Ovary (tissue), 9 donors: ENCODE data around the gene CELF4. TPM values are rescaled to one million over a fixed set of nuclear protein-coding genes. Genes with fewer than 3 reads are reported as not detected.

Source experiments
- DNase-seq, 5 donors: peaks; one replicate each; pipeline ENCODE4 v3.0.0-alpha.2; 2019 to 2020
- H3K27ac ChIP-seq, 2 donors: fragments of 200-600 bp; one replicate each; pipeline versions ENCODE4 v1.5.1 to v1.8.0; 2019 to 2022
- H3K27me3 ChIP-seq: fragments of 200-600 bp; one replicate; pipeline ENCODE4 v1.8.0; 2022
- H3K36me3 ChIP-seq: fragments of 200-600 bp; sonication (generic); one replicate; pipeline ENCODE4 v1.5.1; 2019
- H3K4me1 ChIP-seq: one replicate; pipeline ENCODE4 v1.8.1; 2013; ENCODE audit warnings: mild to moderate bottlenecking, moderate library complexity; ENCODE audit not compliant: insufficient read depth
- H3K4me3 ChIP-seq: fragments of 200-600 bp; sonication (generic); one replicate; pipeline ENCODE4 v1.5.1; 2017
- H3K9me3 ChIP-seq, 2 donors: fragments of 200-600 bp in 1 of 2; sonication (generic) in 1 of 2; one replicate each; pipeline versions ENCODE4 v1.5.1 to v1.8.1; 2013 to 2019; ENCODE audit warnings: mild to moderate bottlenecking in 1 of 2, moderate library complexity in 1 of 2
- CTCF ChIP-seq, 3 donors: fragments of 450-650 bp in 2 of 3; fragments of 200-600 bp in 1 of 3; IDR thresholded peaks; one replicate each; pipeline versions ENCODE4 v1.5.1 to v1.8.0; 2016 to 2022; ENCODE audit warnings: antibody characterized with exemption in 3 of 3, mild to moderate bottlenecking in 1 of 3
- EP300 ChIP-seq: sonication (generic); formaldehyde crosslinking; IDR thresholded peaks from one replicate; pipeline ENCODE4 v1.6.1; 2017; ENCODE audit warnings: antibody characterized with exemption
- POLR2A ChIP-seq: fragments of 450-650 bp; IDR thresholded peaks from one replicate; pipeline ENCODE4 v1.6.1; 2017; ENCODE audit warnings: antibody characterized with exemption, mild to moderate bottlenecking, moderate library complexity
- WGBS, 3 donors: extraction: QIAGEN DNeasy Blood & Tissue Kit in 1 of 3; methylation state at CpG; one replicate each; pipeline versions ENCODE4 v1.1.5 to v1.1.7; 2013 to 2017; 5-methylcytosine and 5-hydroxymethylcytosine counted together
- intact Hi-C, 4 donors: fragments of 100-400 bp; cut with DNase I; formaldehyde crosslinking; loops; one replicate each; pipeline versions ENCODE4 v1.11.0 to v1.15.1; 2022 to 2023
- polyA plus RNA-seq, 2 donors: library from polyadenylated mRNA; stranded (reverse); fragments of 200-250 nt in 1 of 2; fragments of 350-450 nt in 1 of 2; fragmentation: Illumina TruSeq in 1 of 2; extraction: RNeasy Lipid Tissue Mini Kit (QIAGEN cat#74804) in 1 of 2; gene quantifications; one replicate each; pipeline ENCODE4 v1.2.3, GENCODE V29; 2013 to 2014
- total RNA-seq, 7 donors: library from RNA; depleted of rRNA in 2 of 7; stranded (reverse); fragments of >200 nt in 2 of 7; fragmentation: NEBNext Ultra II Directional in 3 of 7; extraction: Animal tissue kit (Norgen Biotek cat#: 25700) in 3 of 7; gene quantifications; one replicate each; pipeline versions ENCODE4 v1.1.0 to v1.2.4, GENCODE V29; 2016 to 2023
- donor health status: DM: no; HTN: no; CAD: no; lungs with moderate emphysema.
- donor health status: DM: no; HTN: no; CAD: no.
- donor health status: Bipolar disorder and iron deficiency.
- donor health status: DM: yes; HTN: yes; CAD: no.
- donor health status: DM: no; HTN: no; CAD: no.
- donor health status: DM: yes; HTN: yes; CAD: no.

CELF4 gene
- total and polyA plus RNA-seq, 9 donors, result 0.15 to 1.6 (median 1.1) TPM; not detected in 1

- DNase-seq, result no peak
- no peaks in the 10 kb centered on the region for H3K27me3 ChIP-seq
- H3K4me1 ChIP-seq, result no peaks in the 10 kb centered on the region
- H3K9me3 ChIP-seq, result no peaks in the 10 kb centered on the region
- 91 to 100% (median 100%) methylated on average over 1 of the region's 1 CpG for WGBS, 3 donors
- no peak overlapping the region for H3K27ac ChIP-seq
- intact Hi-C loops, result no loop called here
- no peak overlapping the region for H3K4me3 ChIP-seq
- H3K36me3 ChIP-seq, result no peaks in the 10 kb centered on the region
- TF ChIP-seq CTCF (IDR thresholded peaks at IDR 0.05) (no peak), POLR2A (no peak), EP300 (no peak)
Measured at GRCh38 chr18:37315935-37316334, 249.7 kb downstream of the CELF4 start.

GRCh38 chr18:37314534-37314933 lies 251.1 kb downstream of the CELF4 start:
- no peak overlapping the region for H3K27ac ChIP-seq
- TF ChIP-seq POLR2A (no peak), EP300 (no peak), CTCF (IDR thresholded peaks at IDR 0.05) (no peak)
- intact Hi-C loops, result no loop called here

GRCh38 chr18:37313624-37314023 lies 252.0 kb downstream of the CELF4 start:
- TF ChIP-seq EP300, result no peak
- TF ChIP-seq CTCF (IDR thresholded peaks at IDR 0.05), result no peak
- TF ChIP-seq POLR2A, result no peak
- DNase-seq, result no peak
- Histone ChIP-seq H3K27me3 (no peaks in the 10 kb centered on the region), H3K9me3 (no peaks in the 10 kb centered on the region), H3K4me3 (no peak overlapping the region), H3K27ac (no peak overlapping the region), H3K36me3 (no peaks in the 10 kb centered on the region), H3K4me1 (no peaks in the 10 kb centered on the region)
- intact Hi-C loops, result no loop called here
- 43 to 65% (median 44%) methylated on average over 10 of the region's 10 CpGs for WGBS, 3 donors

More at GRCh38 chr18:37314534-37314933, 251.1 kb downstream of the CELF4 start:
- 79 to 83% (median 81%) methylated on average over 5 of the region's 5 CpGs for WGBS, 3 donors
- Histone ChIP-seq H3K4me3 (no peak overlapping the region), H3K27me3 (no peaks in the 10 kb centered on the region), H3K4me1 (no peaks in the 10 kb centered on the region), H3K36me3 (no peaks in the 10 kb centered on the region), H3K9me3 (no peaks in the 10 kb centered on the region)
- DNase-seq, result no peak

GRCh38 chr18:37309861-37310260 lies 255.7 kb downstream of the CELF4 start:
- TF ChIP-seq EP300 (no peak), CTCF (IDR thresholded peaks at IDR 0.05) (no peak), POLR2A (no peak)
- 85 to 87% (median 86%) methylated on average over 3 of the region's 3 CpGs for WGBS, 3 donors
- Histone ChIP-seq H3K36me3 (no peaks in the 10 kb centered on the region), H3K27me3 (no peaks in the 10 kb centered on the region), H3K4me1 (no peaks in the 10 kb centered on the region), H3K9me3 (no peaks in the 10 kb centered on the region), H3K27ac (no peak overlapping the region), H3K4me3 (no peak overlapping the region)
- intact Hi-C loops, result no loop called here
- no peak for DNase-seq

GRCh38 chr18:37309059-37309458 lies 256.5 kb downstream of the CELF4 start:
- DNase-seq, result no peak

More at GRCh38 chr18:37309059-37309458, 256.5 kb downstream of the CELF4 start:
- 0 to 21% (median 10%) methylated on average over 1 of the region's 1 CpG for WGBS, 3 donors
- Histone ChIP-seq H3K9me3 (no peaks in the 10 kb centered on the region), H3K4me3 (no peak overlapping the region), H3K27me3 (no peaks in the 10 kb centered on the region), H3K27ac (no peak overlapping the region), H3K36me3 (no peaks in the 10 kb centered on the region), H3K4me1 (no peaks in the 10 kb centered on the region)
- TF ChIP-seq EP300, result no peak
- TF ChIP-seq CTCF (IDR thresholded peaks at IDR 0.05), result no peak
- TF ChIP-seq POLR2A, result no peak
- intact Hi-C loops, result no loop called here
